HFF-Myc (cell line): ENCODE data around the gene MPP3.
"Not testable (repeated sequence)": the region's sequence is repeated elsewhere in the genome, so short reads cannot be mapped to it uniquely, and the experiment has no call there.

Experiments
- DNase-seq: peaks from one replicate; pipeline ENCODE4 v3.0.0-alpha.2; 2011; ENCODE audit warnings: low read depth; ENCODE audit errors: extremely low read depth
- H3K4me3 ChIP-seq: replicated peaks from 2 replicates; pipeline ENCODE4 v1.5.1; 2011; ENCODE audit warnings: low read depth, mild to moderate bottlenecking, control low read depth, low read length
- TF ChIP-seq, protein P1 (sequence below): IDR thresholded peaks from 2 replicates; pipeline ENCODE4 v1.5.1; 2012; ENCODE audit warnings: mild to moderate bottlenecking, low read depth, low read length, control low read depth; ENCODE audit errors: missing control alignments

Gene MPP3

DNA sequence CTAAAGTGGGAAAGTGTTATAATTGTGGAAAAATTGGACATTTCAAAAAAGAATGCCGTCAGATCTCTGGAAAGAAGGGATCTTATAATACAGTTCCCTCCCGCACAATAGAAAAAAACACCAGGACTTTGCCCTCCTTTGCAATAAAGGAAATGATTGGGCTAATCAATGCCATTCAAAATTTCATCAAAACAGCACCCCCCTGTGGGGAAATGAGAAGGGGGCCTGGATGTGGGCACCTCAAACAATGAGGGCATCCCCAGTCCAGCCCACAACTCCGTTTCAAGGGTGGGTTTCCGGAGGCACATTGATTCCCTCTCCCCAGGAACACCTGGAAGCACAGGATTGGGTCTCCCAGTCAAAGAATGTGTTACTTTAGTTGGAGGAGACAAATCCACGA, 40.1 kb upstream of the MPP3 start:
- no peak for DNase-seq
- H3K4me3 ChIP-seq = no peak overlapping the region
- TF ChIP-seq, protein P1, sequence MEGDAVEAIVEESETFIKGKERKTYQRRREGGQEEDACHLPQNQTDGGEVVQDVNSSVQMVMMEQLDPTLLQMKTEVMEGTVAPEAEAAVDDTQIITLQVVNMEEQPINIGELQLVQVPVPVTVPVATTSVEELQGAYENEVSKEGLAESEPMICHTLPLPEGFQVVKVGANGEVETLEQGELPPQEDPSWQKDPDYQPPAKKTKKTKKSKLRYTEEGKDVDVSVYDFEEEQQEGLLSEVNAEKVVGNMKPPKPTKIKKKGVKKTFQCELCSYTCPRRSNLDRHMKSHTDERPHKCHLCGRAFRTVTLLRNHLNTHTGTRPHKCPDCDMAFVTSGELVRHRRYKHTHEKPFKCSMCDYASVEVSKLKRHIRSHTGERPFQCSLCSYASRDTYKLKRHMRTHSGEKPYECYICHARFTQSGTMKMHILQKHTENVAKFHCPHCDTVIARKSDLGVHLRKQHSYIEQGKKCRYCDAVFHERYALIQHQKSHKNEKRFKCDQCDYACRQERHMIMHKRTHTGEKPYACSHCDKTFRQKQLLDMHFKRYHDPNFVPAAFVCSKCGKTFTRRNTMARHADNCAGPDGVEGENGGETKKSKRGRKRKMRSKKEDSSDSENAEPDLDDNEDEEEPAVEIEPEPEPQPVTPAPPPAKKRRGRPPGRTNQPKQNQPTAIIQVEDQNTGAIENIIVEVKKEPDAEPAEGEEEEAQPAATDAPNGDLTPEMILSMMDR = peak; percentile 5

DNA sequence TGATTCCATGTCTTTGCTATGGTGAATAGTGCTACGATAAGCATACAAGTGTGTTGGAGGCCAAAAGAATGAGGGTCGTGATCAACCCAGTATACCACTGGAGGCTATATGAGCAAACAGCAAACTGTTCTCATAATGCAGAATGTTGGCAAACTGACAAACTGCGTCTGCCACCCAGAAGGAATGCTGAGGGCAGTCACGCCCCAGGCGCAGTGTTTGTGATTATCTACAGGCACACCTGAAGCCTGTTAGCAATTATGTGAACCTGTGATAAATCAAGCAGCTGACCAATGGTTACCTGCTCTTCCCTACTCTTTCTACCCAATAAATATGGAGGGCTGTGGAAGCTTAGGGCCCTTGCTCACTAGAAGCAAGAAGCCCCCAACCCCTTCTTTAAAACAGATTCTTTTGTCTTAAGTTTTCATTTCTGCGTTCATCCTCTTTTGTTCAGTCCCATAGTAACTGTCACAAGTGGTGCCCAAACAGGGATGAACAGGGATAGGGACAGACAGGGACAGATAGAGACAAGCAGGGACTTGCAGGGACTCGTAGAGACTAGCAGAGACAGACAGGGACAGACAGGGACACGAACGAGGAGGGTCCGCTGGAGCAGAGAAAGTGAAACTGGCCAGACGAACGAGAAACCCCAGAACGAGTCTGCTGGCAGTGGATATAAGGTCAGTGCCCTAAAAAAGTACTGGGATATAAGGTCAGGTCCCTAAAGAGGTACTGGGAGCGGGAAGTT, 39.2 kb upstream of the MPP3 start:
- no peak for DNase-seq
- no peak overlapping the region for H3K4me3 ChIP-seq
- TF ChIP-seq, protein P1 = no peak

DNA sequence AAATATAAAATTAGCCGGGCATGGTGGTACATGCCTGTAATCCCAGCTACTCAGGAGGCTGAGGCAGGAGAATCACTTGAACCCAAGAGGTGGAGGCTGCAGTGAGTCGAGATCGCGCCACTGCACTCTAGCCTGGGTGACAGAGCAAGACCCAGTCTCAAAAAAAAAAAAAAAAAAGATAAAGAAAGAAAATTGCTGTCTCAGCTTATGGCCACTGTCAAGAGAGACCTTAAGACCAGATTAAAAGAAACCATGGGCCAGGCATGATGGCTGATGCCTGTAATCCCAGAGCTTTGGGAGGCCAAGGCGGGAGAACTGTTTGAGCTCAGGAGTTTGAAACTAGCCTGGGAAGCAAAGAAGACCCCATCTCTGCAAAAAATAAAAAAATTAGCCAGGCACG, 36.1 kb upstream of the MPP3 start:
- not testable (repeated sequence) for H3K4me3 ChIP-seq, DNase-seq

DNA sequence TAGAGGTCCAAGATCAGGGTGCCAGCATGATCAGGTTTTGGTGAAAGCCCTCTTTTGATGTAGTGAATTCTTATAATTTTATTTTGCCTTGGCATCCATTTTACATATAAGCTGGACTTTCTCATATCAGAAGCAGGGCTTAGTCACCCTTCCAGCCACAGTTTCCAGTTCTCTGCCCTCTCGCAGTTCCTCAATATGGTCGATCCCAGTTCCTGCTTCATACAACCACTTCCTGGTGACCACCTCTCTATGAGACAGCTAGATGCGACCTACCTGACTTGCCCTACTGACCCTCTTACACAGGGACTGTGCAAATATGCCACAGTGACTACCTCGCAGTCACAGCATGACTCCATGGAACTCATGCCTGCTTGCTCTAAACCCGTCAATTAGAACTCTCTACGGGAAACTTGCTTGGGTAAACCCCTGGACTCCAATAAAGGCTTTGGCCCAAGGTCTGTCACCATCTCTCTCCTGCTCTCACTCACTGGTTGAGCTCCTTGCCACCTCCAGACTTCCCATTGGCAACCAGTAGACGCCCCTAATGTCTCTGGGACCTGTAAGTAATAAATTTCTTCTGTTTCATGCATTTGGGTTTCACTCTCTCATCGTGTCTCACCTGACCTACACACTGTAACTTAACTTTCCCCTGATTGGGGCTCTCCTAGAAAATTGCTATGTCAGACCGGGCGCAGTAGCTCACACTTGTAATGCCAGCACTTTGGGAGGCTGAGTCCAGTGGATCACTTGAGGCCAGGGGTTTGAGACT, 35.5 kb upstream of the MPP3 start:
- no peak for DNase-seq
- no peak overlapping the region for H3K4me3 ChIP-seq
- TF ChIP-seq, protein P1 = no peak

DNA sequence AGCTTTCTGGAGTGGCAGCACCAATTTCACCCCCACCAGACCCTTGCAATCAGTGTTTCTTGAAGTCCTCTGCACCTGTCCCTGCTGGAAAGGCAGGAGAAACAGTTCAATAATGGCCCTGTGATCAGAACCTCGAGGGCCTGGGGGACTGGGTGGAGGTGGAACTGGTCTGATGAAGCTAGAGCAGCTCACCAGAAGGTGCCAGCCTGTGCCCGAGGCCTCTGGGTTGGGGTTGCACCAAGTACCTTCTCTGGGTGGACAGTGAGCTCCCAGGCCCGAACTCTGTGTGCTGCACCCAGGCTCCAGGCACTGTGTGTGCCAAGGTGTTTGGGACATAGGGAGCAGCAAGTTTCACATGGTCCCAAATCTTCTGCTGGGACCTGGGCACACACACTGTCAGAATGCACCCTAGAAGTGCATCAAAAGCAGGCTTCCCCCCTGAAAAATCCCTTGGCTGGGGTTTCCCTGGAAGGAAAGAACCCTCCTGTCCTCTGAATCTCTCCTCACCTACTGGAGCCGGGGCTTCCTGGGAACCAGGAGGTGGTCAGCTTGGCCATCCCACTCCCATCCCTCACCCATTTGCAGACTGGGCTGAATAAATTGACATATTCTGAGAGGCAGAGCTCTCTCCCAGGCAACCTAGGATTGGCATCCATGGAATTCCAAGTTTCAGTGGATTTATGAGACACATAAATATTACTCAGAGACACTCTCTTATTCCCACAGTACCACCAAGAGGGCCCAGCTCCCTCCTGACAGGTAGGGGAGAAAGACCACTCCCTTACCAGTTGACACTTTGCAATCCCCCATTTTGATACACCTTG, 31.4 kb upstream of the MPP3 start:
- TF ChIP-seq, protein P1 = no peak
- DNase-seq = no peak
- no peak overlapping the region for H3K4me3 ChIP-seq

DNA sequence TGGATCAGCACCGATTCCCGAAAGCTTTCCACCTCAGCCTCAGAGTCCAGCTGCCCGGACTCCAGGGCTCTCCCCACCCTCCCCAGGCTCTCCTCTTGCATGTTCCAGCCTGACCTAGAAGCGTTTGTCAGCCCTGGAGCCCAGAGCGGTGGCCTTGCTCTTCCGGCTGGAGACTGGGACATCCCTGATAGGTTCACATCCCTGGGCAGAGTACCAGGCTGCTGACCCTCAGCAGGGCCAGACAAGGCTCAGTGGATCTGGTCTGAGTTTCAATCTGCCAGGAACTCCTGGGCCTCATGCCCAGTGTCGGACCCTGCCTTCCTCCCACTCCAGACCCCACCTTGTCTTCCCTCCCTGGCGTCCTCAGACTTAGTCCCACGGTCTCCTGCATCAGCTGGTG, 29.0 kb upstream of the MPP3 start:
- no peak overlapping the region for H3K4me3 ChIP-seq
- TF ChIP-seq, protein P1 = no peak
- no peak for DNase-seq
